GM23338 (cell line): ENCODE measurements around the gene BCL2L14. TPM values are rescaled to one million over a fixed set of nuclear protein-coding genes. Genes with fewer than 3 reads are reported as not detected.

Source experiments
- ATAC-seq: fragments of 200-7000 bp; cut with Tn5 transposase; 3 replicates; pipeline ENCODE4 v1.9.1; 2020
- DNase-seq: peaks from one replicate; pipeline ENCODE4 v3.0.0-alpha.2; 2015; ENCODE audit warnings: low spot score
- H2AFZ ChIP-seq: fragments of 200-600 bp; sonication (generic); 2 replicates; pipeline ENCODE4 v1.8.0; 2016; ENCODE audit warnings: antibody characterized with exemption, mild to moderate bottlenecking, moderate library complexity
- H3F3A ChIP-seq: fragments of 200-600 bp; sonication (generic); replicated peaks from 2 replicates; pipeline ENCODE4 v1.8.0; 2017; ENCODE audit warnings: antibody characterized with exemption, mixed run types, low read depth
- H3K27ac ChIP-seq: fragments of 200-600 bp; sonication (generic); 2 replicates; pipeline ENCODE4 v1.6.1; 2016; ENCODE audit warnings: low read depth
- H3K27me3 ChIP-seq: fragments of 200-600 bp; sonication (generic); 2 replicates; pipeline ENCODE4 v1.8.0; 2016; ENCODE audit warnings: mild to moderate bottlenecking, mixed run types, moderate library complexity; ENCODE audit not compliant: insufficient read depth
- H3K36me3 ChIP-seq: fragments of 200-600 bp; sonication (generic); 2 replicates; pipeline ENCODE4 v1.8.0; 2016; ENCODE audit warnings: mild to moderate bottlenecking; ENCODE audit not compliant: insufficient read depth
- H3K4me1 ChIP-seq: fragments of 200-600 bp; sonication (generic); 2 replicates; pipeline ENCODE4 v1.8.0; 2016; ENCODE audit warnings: mild to moderate bottlenecking, moderate library complexity; ENCODE audit not compliant: insufficient read depth
- H3K4me2 ChIP-seq: fragments of 200-600 bp; sonication (generic); 2 replicates; pipeline ENCODE4 v1.7.1; 2017; ENCODE audit warnings: mixed run types
- H3K4me3 ChIP-seq: fragments of 200-600 bp; sonication (generic); 2 replicates; pipeline ENCODE4 v1.6.1; 2016; ENCODE audit warnings: mixed run types
- H3K79me2 ChIP-seq: fragments of 200-600 bp; sonication (generic); replicated peaks from 2 replicates; pipeline ENCODE4 v1.8.0; 2017; ENCODE audit warnings: mild to moderate bottlenecking; ENCODE audit not compliant: insufficient read depth
- H3K9me2 ChIP-seq: fragments of 200-600 bp; sonication (generic); 2 replicates; pipeline ENCODE4 v1.8.0; 2017; ENCODE audit not compliant: insufficient read depth
- H4K20me1 ChIP-seq: fragments of 200-600 bp; sonication (generic); replicated peaks from 2 replicates; pipeline ENCODE4 v1.8.0; 2017; ENCODE audit warnings: mild to moderate bottlenecking; ENCODE audit not compliant: insufficient read depth
- H3K27ac Mint-ChIP-seq: 2 replicates; pipeline ENCODE4 v1.8.0; 2020; ENCODE audit warnings: inconsistent platforms, mild to moderate bottlenecking, moderate library complexity, mixed read lengths
- H3K27me3 Mint-ChIP-seq: 3 replicates; pipeline ENCODE4 v1.8.0; 2022; ENCODE audit warnings: low read depth, mild to moderate bottlenecking, moderate library complexity, mixed read lengths, inconsistent platforms; ENCODE audit not compliant: insufficient read depth, poor library complexity
- H3K36me3 Mint-ChIP-seq: 3 replicates; pipeline ENCODE4 v1.8.0; 2021; ENCODE audit warnings: low read depth, mild to moderate bottlenecking, inconsistent platforms, moderate library complexity, mixed read lengths
- H3K4me1 Mint-ChIP-seq: 3 replicates; pipeline ENCODE4 v1.8.0; 2020; ENCODE audit warnings: mild to moderate bottlenecking, inconsistent platforms, mixed read lengths
- H3K4me3 Mint-ChIP-seq: 3 replicates; pipeline ENCODE4 v1.8.0; 2021; ENCODE audit warnings: moderate library complexity, mild to moderate bottlenecking, inconsistent platforms, mixed read lengths
- H3K9me3 Mint-ChIP-seq: 3 replicates; pipeline ENCODE4 v1.8.0; 2020; ENCODE audit warnings: moderate library complexity, mild to moderate bottlenecking, inconsistent platforms, mixed read lengths
- CREB1 ChIP-seq: fragments of 250-450 bp; sonication (Bioruptor Pico); IDR thresholded peaks from 2 replicates; pipeline ENCODE4 v1.5.0; 2020; ENCODE audit warnings: low read depth, mild to moderate bottlenecking, moderate library complexity
- CTCF ChIP-seq, 2 experiments: fragments of 200-600 bp in 1 of 2; sonication (generic) in 1 of 2; conservative IDR thresholded peaks; 2 replicates each; pipeline versions ENCODE4 v1.5.1 to v1.6.1; 2016 to 2017; ENCODE audit warnings: antibody characterized with exemption in 2 of 2, low read depth in 2 of 2, mild to moderate bottlenecking in 2 of 2, moderate library complexity in 1 of 2
- ETS1 ChIP-seq: IDR thresholded peaks from 2 replicates; pipeline ENCODE4 v1.6.1; 2016; ENCODE audit warnings: antibody characterized with exemption
- EZH2 ChIP-seq: fragments of 200-600 bp; sonication (generic); IDR thresholded peaks from one replicate; pipeline ENCODE4 v1.8.0; 2017; ENCODE audit warnings: antibody characterized with exemption, mild to moderate bottlenecking, low read depth; ENCODE audit not compliant: unreplicated experiment
- JUNB ChIP-seq: IDR thresholded peaks from one replicate; pipeline ENCODE4 v1.6.1; 2016; ENCODE audit warnings: antibody characterized with exemption; ENCODE audit not compliant: unreplicated experiment
- NANOG ChIP-seq: IDR thresholded peaks from 2 replicates; pipeline ENCODE4 v1.6.1; 2016; ENCODE audit warnings: antibody characterized with exemption, borderline replicate concordance
- POLR2AphosphoS5 ChIP-seq: IDR thresholded peaks from 2 replicates; pipeline ENCODE4 v1.6.1; 2016; ENCODE audit warnings: antibody characterized with exemption, low read depth
- ZNF331 ChIP-seq: fragments of 250-450 bp; sonication (Bioruptor Pico); IDR thresholded peaks from 2 replicates; pipeline ENCODE4 v1.5.0; 2020; ENCODE audit warnings: low read depth, mild to moderate bottlenecking, moderate library complexity
- polyA plus RNA-seq: library from polyadenylated mRNA; unstranded; fragments of >200 nt; fragmentation: Nextera tagmentation; extraction: Ambion mirVana; gene quantifications from 2 replicates; pipeline ENCODE4 v1.2.1, GENCODE V29; 2016
- total RNA-seq: library from RNA; depleted of rRNA; stranded (reverse); fragments of >200 nt; shearing (Covaris generic); gene quantifications from 2 replicates; pipeline ENCODE4 v1.2.3, GENCODE V29; 2014
- TF ChIP-seq, protein P1 (sequence below): fragments of 250-450 bp; sonication (Bioruptor Pico); IDR thresholded peaks from 2 replicates; pipeline ENCODE4 v1.5.0; 2020; ENCODE audit warnings: mild to moderate bottlenecking, moderate library complexity
- TF ChIP-seq, protein P2 (sequence below): IDR thresholded peaks from one replicate; pipeline ENCODE4 v1.6.1; 2018; ENCODE audit warnings: antibody characterized with exemption; ENCODE audit not compliant: unreplicated experiment

The BCL2L14 gene
- total and polyA plus RNA-seq, 2 experiments from 2014 or later, result 2.1 to 2.7 TPM

DNA sequence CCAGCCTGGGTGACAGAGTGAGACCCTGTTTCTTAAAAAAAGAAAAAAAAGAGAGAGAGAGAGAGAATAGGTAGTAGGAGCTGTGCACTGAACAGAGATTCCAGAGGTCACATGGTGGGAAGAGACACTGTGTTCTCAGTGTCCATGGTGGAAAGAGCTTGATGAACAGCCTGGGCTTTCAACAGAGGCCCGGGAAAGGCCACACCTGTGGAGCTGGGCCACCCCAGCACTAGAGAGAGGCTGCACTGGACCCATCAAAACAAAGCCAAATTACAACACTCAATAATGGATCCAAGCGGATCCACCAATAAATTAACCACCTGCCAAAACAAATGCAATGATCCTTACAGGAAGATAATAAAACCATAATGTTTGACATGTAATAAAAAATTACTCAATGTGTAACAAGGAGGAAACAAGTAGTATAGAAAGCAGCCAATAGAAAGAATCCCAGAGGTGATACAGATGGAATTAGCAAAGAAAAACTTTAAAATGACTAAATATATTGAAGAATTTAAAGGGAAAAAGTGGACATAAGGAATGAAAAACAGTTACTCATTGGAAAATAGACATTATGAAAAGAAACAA, 44.8 kb upstream of the BCL2L14 start:
- Histone ChIP-seq H3F3A (no peaks in the 10 kb centered on the region), H2AFZ (no peak overlapping the region), H4K20me1 (no peaks in the 10 kb centered on the region), H3K27me3 (no peaks in the 10 kb centered on the region), H3K79me2 (no peaks in the 10 kb centered on the region), H3K4me2 (no peak overlapping the region), H3K27ac (no peak overlapping the region), H3K4me1 (no peaks in the 10 kb centered on the region), H3K36me3 (no peaks in the 10 kb centered on the region), H3K4me3 (no peak overlapping the region), H3K9me2 (no peaks in the 10 kb centered on the region)
- Mint-ChIP-seq H3K27ac (no peak overlapping the region), H3K27me3 (peaks cover 11% of the 10 kb centered on the region), H3K36me3 (no peaks in the 10 kb centered on the region), H3K4me1 (no peaks in the 10 kb centered on the region; the same call in 2 of the 3 replicates), H3K9me3 (peaks cover 3% of the 10 kb centered on the region; the same call in 2 of the 3 replicates), H3K4me3 (no peak overlapping the region)
- DNase-seq (no peak), ATAC-seq (no peak)
- TF ChIP-seq, protein P1, sequence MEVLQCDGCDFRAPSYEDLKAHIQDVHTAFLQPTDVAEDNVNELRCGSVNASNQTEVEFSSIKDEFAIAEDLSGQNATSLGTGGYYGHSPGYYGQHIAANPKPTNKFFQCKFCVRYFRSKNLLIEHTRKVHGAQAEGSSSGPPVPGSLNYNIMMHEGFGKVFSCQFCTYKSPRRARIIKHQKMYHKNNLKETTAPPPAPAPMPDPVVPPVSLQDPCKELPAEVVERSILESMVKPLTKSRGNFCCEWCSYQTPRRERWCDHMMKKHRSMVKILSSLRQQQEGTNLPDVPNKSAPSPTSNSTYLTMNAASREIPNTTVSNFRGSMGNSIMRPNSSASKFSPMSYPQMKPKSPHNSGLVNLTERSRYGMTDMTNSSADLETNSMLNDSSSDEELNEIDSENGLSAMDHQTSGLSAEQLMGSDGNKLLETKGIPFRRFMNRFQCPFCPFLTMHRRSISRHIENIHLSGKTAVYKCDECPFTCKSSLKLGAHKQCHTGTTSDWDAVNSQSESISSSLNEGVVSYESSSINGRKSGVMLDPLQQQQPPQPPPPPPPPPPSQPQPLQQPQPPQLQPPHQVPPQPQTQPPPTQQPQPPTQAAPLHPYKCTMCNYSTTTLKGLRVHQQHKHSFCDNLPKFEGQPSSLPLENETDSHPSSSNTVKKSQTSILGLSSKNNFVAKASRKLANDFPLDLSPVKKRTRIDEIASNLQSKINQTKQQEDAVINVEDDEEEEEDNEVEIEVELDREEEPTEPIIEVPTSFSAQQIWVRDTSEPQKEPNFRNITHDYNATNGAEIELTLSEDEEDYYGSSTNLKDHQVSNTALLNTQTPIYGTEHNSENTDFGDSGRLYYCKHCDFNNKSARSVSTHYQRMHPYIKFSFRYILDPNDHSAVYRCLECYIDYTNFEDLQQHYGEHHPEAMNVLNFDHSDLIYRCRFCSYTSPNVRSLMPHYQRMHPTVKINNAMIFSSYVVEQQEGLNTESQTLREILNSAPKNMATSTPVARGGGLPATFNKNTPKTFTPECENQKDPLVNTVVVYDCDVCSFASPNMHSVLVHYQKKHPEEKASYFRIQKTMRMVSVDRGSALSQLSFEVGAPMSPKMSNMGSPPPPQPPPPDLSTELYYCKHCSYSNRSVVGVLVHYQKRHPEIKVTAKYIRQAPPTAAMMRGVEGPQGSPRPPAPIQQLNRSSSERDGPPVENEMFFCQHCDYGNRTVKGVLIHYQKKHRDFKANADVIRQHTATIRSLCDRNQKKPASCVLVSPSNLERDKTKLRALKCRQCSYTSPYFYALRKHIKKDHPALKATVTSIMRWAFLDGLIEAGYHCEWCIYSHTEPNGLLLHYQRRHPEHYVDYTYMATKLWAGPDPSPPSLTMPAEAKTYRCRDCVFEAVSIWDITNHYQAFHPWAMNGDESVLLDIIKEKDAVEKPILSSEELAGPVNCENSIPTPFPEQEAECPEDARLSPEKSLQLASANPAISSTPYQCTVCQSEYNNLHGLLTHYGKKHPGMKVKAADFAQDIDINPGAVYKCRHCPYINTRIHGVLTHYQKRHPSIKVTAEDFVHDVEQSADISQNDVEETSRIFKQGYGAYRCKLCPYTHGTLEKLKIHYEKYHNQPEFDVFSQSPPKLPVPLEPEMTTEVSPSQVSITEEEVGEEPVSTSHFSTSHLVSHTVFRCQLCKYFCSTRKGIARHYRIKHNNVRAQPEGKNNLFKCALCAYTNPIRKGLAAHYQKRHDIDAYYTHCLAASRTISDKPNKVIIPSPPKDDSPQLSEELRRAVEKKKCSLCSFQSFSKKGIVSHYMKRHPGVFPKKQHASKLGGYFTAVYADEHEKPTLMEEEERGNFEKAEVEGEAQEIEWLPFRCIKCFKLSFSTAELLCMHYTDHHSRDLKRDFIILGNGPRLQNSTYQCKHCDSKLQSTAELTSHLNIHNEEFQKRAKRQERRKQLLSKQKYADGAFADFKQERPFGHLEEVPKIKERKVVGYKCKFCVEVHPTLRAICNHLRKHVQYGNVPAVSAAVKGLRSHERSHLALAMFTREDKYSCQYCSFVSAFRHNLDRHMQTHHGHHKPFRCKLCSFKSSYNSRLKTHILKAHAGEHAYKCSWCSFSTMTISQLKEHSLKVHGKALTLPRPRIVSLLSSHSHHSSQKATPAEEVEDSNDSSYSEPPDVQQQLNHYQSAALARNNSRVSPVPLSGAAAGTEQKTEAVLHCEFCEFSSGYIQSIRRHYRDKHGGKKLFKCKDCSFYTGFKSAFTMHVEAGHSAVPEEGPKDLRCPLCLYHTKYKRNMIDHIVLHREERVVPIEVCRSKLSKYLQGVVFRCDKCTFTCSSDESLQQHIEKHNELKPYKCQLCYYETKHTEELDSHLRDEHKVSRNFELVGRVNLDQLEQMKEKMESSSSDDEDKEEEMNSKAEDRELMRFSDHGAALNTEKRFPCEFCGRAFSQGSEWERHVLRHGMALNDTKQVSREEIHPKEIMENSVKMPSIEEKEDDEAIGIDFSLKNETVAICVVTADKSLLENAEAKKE (CRISPR knock-in tag), result no peak
- TF ChIP-seq NANOG, result no peak
- no peak for TF ChIP-seq EZH2
- TF ChIP-seq ZNF331 (CRISPR knock-in tag), result no peak
- TF ChIP-seq POLR2AphosphoS5, result no peak
- no peak for TF ChIP-seq CREB1
- TF ChIP-seq, protein P2, sequence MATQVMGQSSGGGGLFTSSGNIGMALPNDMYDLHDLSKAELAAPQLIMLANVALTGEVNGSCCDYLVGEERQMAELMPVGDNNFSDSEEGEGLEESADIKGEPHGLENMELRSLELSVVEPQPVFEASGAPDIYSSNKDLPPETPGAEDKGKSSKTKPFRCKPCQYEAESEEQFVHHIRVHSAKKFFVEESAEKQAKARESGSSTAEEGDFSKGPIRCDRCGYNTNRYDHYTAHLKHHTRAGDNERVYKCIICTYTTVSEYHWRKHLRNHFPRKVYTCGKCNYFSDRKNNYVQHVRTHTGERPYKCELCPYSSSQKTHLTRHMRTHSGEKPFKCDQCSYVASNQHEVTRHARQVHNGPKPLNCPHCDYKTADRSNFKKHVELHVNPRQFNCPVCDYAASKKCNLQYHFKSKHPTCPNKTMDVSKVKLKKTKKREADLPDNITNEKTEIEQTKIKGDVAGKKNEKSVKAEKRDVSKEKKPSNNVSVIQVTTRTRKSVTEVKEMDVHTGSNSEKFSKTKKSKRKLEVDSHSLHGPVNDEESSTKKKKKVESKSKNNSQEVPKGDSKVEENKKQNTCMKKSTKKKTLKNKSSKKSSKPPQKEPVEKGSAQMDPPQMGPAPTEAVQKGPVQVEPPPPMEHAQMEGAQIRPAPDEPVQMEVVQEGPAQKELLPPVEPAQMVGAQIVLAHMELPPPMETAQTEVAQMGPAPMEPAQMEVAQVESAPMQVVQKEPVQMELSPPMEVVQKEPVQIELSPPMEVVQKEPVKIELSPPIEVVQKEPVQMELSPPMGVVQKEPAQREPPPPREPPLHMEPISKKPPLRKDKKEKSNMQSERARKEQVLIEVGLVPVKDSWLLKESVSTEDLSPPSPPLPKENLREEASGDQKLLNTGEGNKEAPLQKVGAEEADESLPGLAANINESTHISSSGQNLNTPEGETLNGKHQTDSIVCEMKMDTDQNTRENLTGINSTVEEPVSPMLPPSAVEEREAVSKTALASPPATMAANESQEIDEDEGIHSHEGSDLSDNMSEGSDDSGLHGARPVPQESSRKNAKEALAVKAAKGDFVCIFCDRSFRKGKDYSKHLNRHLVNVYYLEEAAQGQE, result no peak
- TF ChIP-seq CTCF (conservative IDR thresholded peaks at IDR 0.05; ENCODE audit: low read depth in 2 of 2), result no peak
- TF ChIP-seq JUNB, result no peak
- no peak for TF ChIP-seq ETS1
